ENCODE results near the gene MRC2. TPM values are rescaled to one million over a fixed set of nuclear protein-coding genes. Genes with fewer than 3 reads are reported as not detected.
A peak's percentile ranks its signal among the peaks of the same experiment; 100 is the strongest.

MRC2 gene
- polyA plus RNA-seq, 3 donors: 0.04 TPM; not detected in 2

GRCh38 chr17:62713086-62713881 is 85.8 kb downstream of the MRC2 start:
- H3K27ac ChIP-seq (ENCODE audit: low read depth in 1 of 2, low read length in 2 of 2): no peak overlapping the region
- intact Hi-C loops (cut with micrococcal nuclease): no loop called here
- Mint-ChIP-seq H3K36me3 (no peaks in the 10 kb centered on the region), H3K27me3 (ENCODE audit: low read depth in 3 of 3) (peaks cover 3 to 5% (median 4%) of the 10 kb centered on the region in 3 donors), H3K27ac (peak overlapping the region in 1 of 7 donors; percentile 75), H3K9me3 (peaks cover 0 to 10% (median 7%) of the 10 kb centered on the region in 7 donors), H3K4me3 (no peak overlapping the region), H3K4me1 (no peaks in the 10 kb centered on the region)
- no peak overlapping the region for H3K9ac ChIP-seq (ENCODE audit: insufficient read depth, low read length, poor library complexity, severe bottlenecking)
- H3K4me2 ChIP-seq (replicated peaks; ENCODE audit: extremely low read depth, low read length, poor library complexity, severe bottlenecking): no peak overlapping the region
- no peaks in the 10 kb centered on the region for H3K79me2 ChIP-seq (ENCODE audit: insufficient read depth, low read length)
- no peak overlapping the region for H3K4me3 ChIP-seq (replicated peaks in 1 of 3; ENCODE audit: low read depth in 2 of 3, low read length in 3 of 3)
- H3K36me3 ChIP-seq (replicated peaks in 1 of 2; ENCODE audit: control insufficient read depth in 1 of 2, insufficient read depth in 2 of 2, low read length in 2 of 2): no peaks in the 10 kb centered on the region
- H4K20me1 ChIP-seq (ENCODE audit: insufficient read depth, low read length): no peaks in the 10 kb centered on the region
- WGBS (ENCODE audit: insufficient coverage): 96% methylated on average over 9 of the region's 17 CpGs
- TF ChIP-seq CTCF (IDR thresholded peaks at IDR 0.05): no peak
- H3K27me3 ChIP-seq (ENCODE audit: control insufficient read depth in 2 of 2, insufficient read depth in 2 of 2, low read length in 2 of 2): no peaks in the 10 kb centered on the region
- no peak for DNase-seq
- H2AFZ ChIP-seq (ENCODE audit: insufficient read depth, low read depth, low read length, poor library complexity, severe bottlenecking): no peak overlapping the region
- H3K9me3 ChIP-seq (replicated peaks in 1 of 2; ENCODE audit: control insufficient read depth in 1 of 2, insufficient read depth in 1 of 2, low read length in 2 of 2): peaks cover 0 to 7% of the 10 kb centered on the region in 2 donors
- no peaks in the 10 kb centered on the region for H3K4me1 ChIP-seq (ENCODE audit: control insufficient read depth in 1 of 2, insufficient read depth in 2 of 2, low read length in 2 of 2)

DNA sequence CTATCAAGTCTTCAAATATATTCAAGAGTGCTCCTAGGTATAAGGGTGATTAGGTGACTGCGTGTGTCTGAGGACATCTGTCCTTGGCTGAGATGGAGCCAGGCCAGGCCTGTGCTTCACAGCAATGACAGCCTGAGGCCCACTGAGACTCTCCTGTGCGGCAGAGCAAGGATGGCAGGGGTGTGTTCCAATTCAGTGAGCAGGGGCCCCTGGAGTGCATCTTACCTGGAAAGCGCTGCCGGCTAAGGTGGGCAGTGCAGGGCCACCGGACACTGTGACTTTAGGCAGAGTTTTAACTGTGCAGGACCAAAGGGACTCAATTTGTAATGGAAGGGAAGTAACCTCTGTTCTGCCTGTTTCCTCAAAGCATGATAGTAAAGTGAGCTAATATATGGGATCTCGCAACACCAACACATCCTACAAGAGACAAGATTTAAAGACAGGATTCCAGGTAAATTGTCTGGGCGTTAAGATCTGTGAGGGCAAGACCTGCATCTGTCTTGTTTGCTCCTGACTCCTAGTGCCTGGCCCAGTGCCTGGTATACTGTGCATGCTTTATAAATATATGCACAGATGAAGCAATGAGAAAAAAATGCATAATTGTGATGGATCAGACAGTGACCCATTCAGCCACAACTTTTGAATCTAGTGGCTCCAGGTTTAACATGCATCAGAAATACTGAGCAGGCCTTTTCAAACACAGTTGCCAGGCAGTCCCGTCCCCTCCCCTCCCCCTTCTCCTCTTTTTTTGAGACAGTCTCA is 86.7 kb downstream of the MRC2 start:
- Histone ChIP-seq H3K4me1 (ENCODE audit: control insufficient read depth in 1 of 2, insufficient read depth in 2 of 2, low read length in 2 of 2) (no peaks in the 10 kb centered on the region), H3K9me3 (replicated peaks in 1 of 2; ENCODE audit: control insufficient read depth in 1 of 2, insufficient read depth in 1 of 2, low read length in 2 of 2) (no peaks in the 10 kb centered on the region), H3K79me2 (ENCODE audit: insufficient read depth, low read length) (no peaks in the 10 kb centered on the region), H3K36me3 (replicated peaks in 1 of 2; ENCODE audit: control insufficient read depth in 1 of 2, insufficient read depth in 2 of 2, low read length in 2 of 2) (no peaks in the 10 kb centered on the region), H3K4me2 (replicated peaks; ENCODE audit: extremely low read depth, low read length, poor library complexity, severe bottlenecking) (no peak overlapping the region), H4K20me1 (ENCODE audit: insufficient read depth, low read length) (no peaks in the 10 kb centered on the region), H3K27ac (ENCODE audit: low read depth in 1 of 2, low read length in 2 of 2) (no peak overlapping the region), H3K4me3 (replicated peaks in 1 of 3; ENCODE audit: low read depth in 2 of 3, low read length in 3 of 3) (no peak overlapping the region), H3K27me3 (ENCODE audit: control insufficient read depth in 2 of 2, insufficient read depth in 2 of 2, low read length in 2 of 2) (no peaks in the 10 kb centered on the region), H3K9ac (ENCODE audit: insufficient read depth, low read length, poor library complexity, severe bottlenecking) (no peak overlapping the region), H2AFZ (ENCODE audit: insufficient read depth, low read depth, low read length, poor library complexity, severe bottlenecking) (no peak overlapping the region)
- Mint-ChIP-seq H3K4me3 (no peak overlapping the region), H3K9me3 (peaks cover 0 to 2% (median 1%) of the 10 kb centered on the region in 7 donors), H3K27ac (peak overlapping the region in 2 of 7 donors; percentile 45 to 50), H3K4me1 (no peaks in the 10 kb centered on the region), H3K36me3 (no peaks in the 10 kb centered on the region), H3K27me3 (ENCODE audit: low read depth in 3 of 3) (peaks cover 3 to 5% (median 4%) of the 10 kb centered on the region in 3 donors)
- TF ChIP-seq CTCF (IDR thresholded peaks at IDR 0.05): no peak
- 97% methylated on average over 5 of the region's 8 CpGs for WGBS (ENCODE audit: insufficient coverage)
- DNase-seq: no peak
- intact Hi-C loops (cut with micrococcal nuclease): no loop called here
